T-helper 2 cell treated with Interferon-gamma antibody and Interleukin-4, amounts not matched to agents 5 μg/mL and 100 μg/mL, for 36 hours (primary cell): ENCODE measurements around the gene CARM1.
"Not testable (repeated sequence)": the region's sequence is repeated elsewhere in the genome, so short reads cannot be mapped to it uniquely, and the experiment has no call there.

Experiments used
- DNase-seq: peaks from one replicate; pipeline ENCODE4 v3.0.0; 2021; ENCODE audit warnings: low spot score
- H3K27ac Mint-ChIP-seq: one replicate; pipeline ENCODE4 v1.8.0; 2021; ENCODE audit warnings: mild to moderate bottlenecking, mixed read lengths
- H3K27me3 Mint-ChIP-seq: one replicate; pipeline ENCODE4 v1.8.0; 2021; ENCODE audit warnings: low read depth, mixed read lengths
- H3K36me3 Mint-ChIP-seq: one replicate; pipeline ENCODE4 v1.8.0; 2021; ENCODE audit warnings: low read depth, mixed read lengths
- H3K4me1 Mint-ChIP-seq: one replicate; pipeline ENCODE4 v1.8.0; 2021; ENCODE audit warnings: low read depth, mixed read lengths
- H3K4me3 Mint-ChIP-seq: one replicate; pipeline ENCODE4 v1.8.0; 2022; ENCODE audit warnings: mild to moderate bottlenecking, moderate library complexity, mixed read lengths
- H3K9me3 Mint-ChIP-seq: one replicate; pipeline ENCODE4 v1.8.0; 2021; ENCODE audit warnings: mixed read lengths

Gene CARM1

GRCh38 chr19:10935371-10936059, 64.2 kb downstream of the CARM1 start:
- Mint-ChIP-seq H3K27ac (no peak overlapping the region), H3K4me3 (no peak overlapping the region)

GRCh38 chr19:10936661-10937084, 65.3 kb downstream of the CARM1 start:
- H3K27ac Mint-ChIP-seq, result no peak overlapping the region
- DNase-seq, result peak; percentile 20
- H3K4me1 Mint-ChIP-seq, result peaks cover 2% of the 10 kb centered on the region
- H3K4me3 Mint-ChIP-seq, result no peak overlapping the region
- peaks cover 5% of the 10 kb centered on the region for H3K36me3 Mint-ChIP-seq
- no peaks in the 10 kb centered on the region for H3K9me3 Mint-ChIP-seq
- H3K27me3 Mint-ChIP-seq, result no peaks in the 10 kb centered on the region

More at GRCh38 chr19:10935371-10936059, 64.2 kb downstream of the CARM1 start:
- no peaks in the 10 kb centered on the region for H3K9me3 Mint-ChIP-seq
- no peak for DNase-seq
- no peaks in the 10 kb centered on the region for H3K27me3 Mint-ChIP-seq
- peaks cover 5% of the 10 kb centered on the region for H3K36me3 Mint-ChIP-seq
- H3K4me1 Mint-ChIP-seq, result peaks cover 2% of the 10 kb centered on the region

GRCh38 chr19:10941649-10942048, 70.3 kb downstream of the CARM1 start:
- DNase-seq, result not testable (repeated sequence)

GRCh38 chr19:10943412-10943811, 72.1 kb downstream of the CARM1 start:
- not testable (repeated sequence) for H3K4me1 Mint-ChIP-seq, H3K36me3 Mint-ChIP-seq, H3K27ac Mint-ChIP-seq, DNase-seq, H3K4me3 Mint-ChIP-seq, H3K27me3 Mint-ChIP-seq, H3K9me3 Mint-ChIP-seq

More at GRCh38 chr19:10941649-10942048, 70.3 kb downstream of the CARM1 start:
- not testable (repeated sequence) for H3K36me3 Mint-ChIP-seq, H3K27me3 Mint-ChIP-seq, H3K27ac Mint-ChIP-seq, H3K4me3 Mint-ChIP-seq, H3K4me1 Mint-ChIP-seq, H3K9me3 Mint-ChIP-seq

- H3K4me1 Mint-ChIP-seq, result peaks cover 3% of the 10 kb centered on the region
- H3K36me3 Mint-ChIP-seq, result no peaks in the 10 kb centered on the region
- H3K4me3 Mint-ChIP-seq, result no peak overlapping the region
- H3K9me3 Mint-ChIP-seq, result no peaks in the 10 kb centered on the region
- H3K27me3 Mint-ChIP-seq, result no peaks in the 10 kb centered on the region
- no peak for DNase-seq
- no peak overlapping the region for H3K27ac Mint-ChIP-seq
Measured at GRCh38 chr19:10945264-10945663, 73.9 kb downstream of the CARM1 start.

- peaks cover 1% of the 10 kb centered on the region for H3K4me1 Mint-ChIP-seq
- no peak overlapping the region for H3K27ac Mint-ChIP-seq
- H3K27me3 Mint-ChIP-seq, result no peaks in the 10 kb centered on the region
- H3K36me3 Mint-ChIP-seq, result no peaks in the 10 kb centered on the region
- no peak for DNase-seq
- no peaks in the 10 kb centered on the region for H3K9me3 Mint-ChIP-seq
- H3K4me3 Mint-ChIP-seq, result no peak overlapping the region
Measured at GRCh38 chr19:10946958-10947657, 75.8 kb downstream of the CARM1 start.

GRCh38 chr19:10952809-10953208, 81.5 kb downstream of the CARM1 start:
- Mint-ChIP-seq H3K9me3 (no peaks in the 10 kb centered on the region), H3K4me3 (no peak overlapping the region), H3K36me3 (no peaks in the 10 kb centered on the region), H3K27me3 (no peaks in the 10 kb centered on the region), H3K4me1 (no peaks in the 10 kb centered on the region), H3K27ac (no peak overlapping the region)
- DNase-seq, result no peak

GRCh38 chr19:10959277-10959968, 88.1 kb downstream of the CARM1 start:
- Mint-ChIP-seq H3K4me1 (peaks cover 28% of the 10 kb centered on the region), H3K27ac (peak overlapping the region; percentile 90), H3K4me3 (peak overlapping the region; percentile 89)
- not testable (repeated sequence) for H3K9me3 Mint-ChIP-seq, H3K27me3 Mint-ChIP-seq, H3K36me3 Mint-ChIP-seq, DNase-seq

- peaks cover 10% of the 10 kb centered on the region for H3K36me3 Mint-ChIP-seq
- H3K27me3 Mint-ChIP-seq, result no peaks in the 10 kb centered on the region
- H3K9me3 Mint-ChIP-seq, result no peaks in the 10 kb centered on the region
- peak within 1 kb of the TSS; percentile 90 for H3K27ac Mint-ChIP-seq
- H3K4me1 Mint-ChIP-seq, result peaks cover 30% of the 10 kb centered on the region
- H3K4me3 Mint-ChIP-seq, result peak within 1 kb of the TSS; percentile 89
- peak; percentile 99 for DNase-seq
Measured at GRCh38 chr19:10960314-10961072, 89.1 kb downstream of the CARM1 start, which contains the start of gene SMARCA4. SMARCA4 (plus strand) TSS chr19:10961030; CDS start chr19:10984152, 23,122 bp downstream.

GRCh38 chr19:10961073-10961860, 89.9 kb downstream of the CARM1 start:
- Mint-ChIP-seq H3K9me3 (no peaks in the 10 kb centered on the region), H3K4me3 (peak overlapping the region; percentile 88), H3K27ac (peak overlapping the region; percentile 86), H3K36me3 (peaks cover 12% of the 10 kb centered on the region), H3K4me1 (peaks cover 32% of the 10 kb centered on the region), H3K27me3 (no peaks in the 10 kb centered on the region)
- no peak for DNase-seq

GRCh38 chr19:10962863-10963262, 91.5 kb downstream of the CARM1 start:
- Mint-ChIP-seq H3K9me3 (no peaks in the 10 kb centered on the region), H3K4me1 (peaks cover 32% of the 10 kb centered on the region), H3K27ac (peak overlapping the region; percentile 63), H3K4me3 (peak overlapping the region; percentile 88), H3K36me3 (peaks cover 12% of the 10 kb centered on the region), H3K27me3 (no peaks in the 10 kb centered on the region)
- DNase-seq, result no peak

GRCh38 chr19:10963865-10964264, 92.5 kb downstream of the CARM1 start:
- peaks cover 34% of the 10 kb centered on the region for H3K4me1 Mint-ChIP-seq

GRCh38 chr19:10964903-10965302, 93.5 kb downstream of the CARM1 start:
- H3K9me3 Mint-ChIP-seq, result no peaks in the 10 kb centered on the region
- no peak overlapping the region for H3K4me3 Mint-ChIP-seq
- H3K27ac Mint-ChIP-seq, result no peak overlapping the region
- peaks cover 34% of the 10 kb centered on the region for H3K4me1 Mint-ChIP-seq
- peaks cover 11% of the 10 kb centered on the region for H3K36me3 Mint-ChIP-seq
- no peaks in the 10 kb centered on the region for H3K27me3 Mint-ChIP-seq
- no peak for DNase-seq

More at GRCh38 chr19:10963865-10964264, 92.5 kb downstream of the CARM1 start:
- no peak for DNase-seq
- H3K9me3 Mint-ChIP-seq, result no peaks in the 10 kb centered on the region
- H3K27ac Mint-ChIP-seq, result peak overlapping the region; percentile 63
- H3K27me3 Mint-ChIP-seq, result no peaks in the 10 kb centered on the region
- H3K36me3 Mint-ChIP-seq, result peaks cover 12% of the 10 kb centered on the region
- H3K4me3 Mint-ChIP-seq, result peak overlapping the region; percentile 65
